Skeletal muscle satellite cell (primary cell): ENCODE results near the gene RBBP5. TPM values are rescaled to one million over a fixed set of nuclear protein-coding genes. Genes with fewer than 3 reads are reported as not detected.
A peak's percentile ranks its signal among the peaks of the same experiment; 100 is the strongest.
"Not testable (repeated sequence)": the region's sequence is repeated elsewhere in the genome, so short reads cannot be mapped to it uniquely, and the experiment has no call there.

Experiments
- H3K27me3 ChIP-seq: 2 replicates; pipeline ENCODE4 v1.7.0; 2013; ENCODE audit warnings: low read length; ENCODE audit not compliant: control insufficient read depth, insufficient read depth
- H3K36me3 ChIP-seq: 2 replicates; pipeline ENCODE4 v1.7.0; 2013; ENCODE audit warnings: mild to moderate bottlenecking, control low read depth, low read length; ENCODE audit not compliant: insufficient read depth
- H3K4me1 ChIP-seq: 2 replicates; pipeline ENCODE4 v1.7.0; 2013; ENCODE audit warnings: low read length; ENCODE audit not compliant: control insufficient read depth, insufficient read depth
- H3K4me2 ChIP-seq: 2 replicates; pipeline ENCODE4 v1.7.0; 2013; ENCODE audit warnings: mild to moderate bottlenecking, low read length
- H3K4me3 ChIP-seq: 2 replicates; pipeline ENCODE4 v1.7.0; 2013; ENCODE audit warnings: low read length
- H3K9ac ChIP-seq: 2 replicates; pipeline ENCODE4 v1.7.0; 2013; ENCODE audit warnings: mild to moderate bottlenecking, low read depth, low read length, moderate library complexity
- H3K9me3 ChIP-seq: replicated peaks from 2 replicates; pipeline ENCODE4 v1.7.0; 2013; ENCODE audit warnings: mild to moderate bottlenecking, control low read depth, low read length
- total RNA-seq: library from RNA; depleted of rRNA; stranded (reverse); fragments of >200 nt; gene quantifications from 2 replicates; pipeline ENCODE4 v1.2.3, GENCODE V29; 2012; rRNA removed

Gene RBBP5, protein sequence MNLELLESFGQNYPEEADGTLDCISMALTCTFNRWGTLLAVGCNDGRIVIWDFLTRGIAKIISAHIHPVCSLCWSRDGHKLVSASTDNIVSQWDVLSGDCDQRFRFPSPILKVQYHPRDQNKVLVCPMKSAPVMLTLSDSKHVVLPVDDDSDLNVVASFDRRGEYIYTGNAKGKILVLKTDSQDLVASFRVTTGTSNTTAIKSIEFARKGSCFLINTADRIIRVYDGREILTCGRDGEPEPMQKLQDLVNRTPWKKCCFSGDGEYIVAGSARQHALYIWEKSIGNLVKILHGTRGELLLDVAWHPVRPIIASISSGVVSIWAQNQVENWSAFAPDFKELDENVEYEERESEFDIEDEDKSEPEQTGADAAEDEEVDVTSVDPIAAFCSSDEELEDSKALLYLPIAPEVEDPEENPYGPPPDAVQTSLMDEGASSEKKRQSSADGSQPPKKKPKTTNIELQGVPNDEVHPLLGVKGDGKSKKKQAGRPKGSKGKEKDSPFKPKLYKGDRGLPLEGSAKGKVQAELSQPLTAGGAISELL
- 15.3 and 17.5 TPM in 2 replicates for total RNA-seq

DNA sequence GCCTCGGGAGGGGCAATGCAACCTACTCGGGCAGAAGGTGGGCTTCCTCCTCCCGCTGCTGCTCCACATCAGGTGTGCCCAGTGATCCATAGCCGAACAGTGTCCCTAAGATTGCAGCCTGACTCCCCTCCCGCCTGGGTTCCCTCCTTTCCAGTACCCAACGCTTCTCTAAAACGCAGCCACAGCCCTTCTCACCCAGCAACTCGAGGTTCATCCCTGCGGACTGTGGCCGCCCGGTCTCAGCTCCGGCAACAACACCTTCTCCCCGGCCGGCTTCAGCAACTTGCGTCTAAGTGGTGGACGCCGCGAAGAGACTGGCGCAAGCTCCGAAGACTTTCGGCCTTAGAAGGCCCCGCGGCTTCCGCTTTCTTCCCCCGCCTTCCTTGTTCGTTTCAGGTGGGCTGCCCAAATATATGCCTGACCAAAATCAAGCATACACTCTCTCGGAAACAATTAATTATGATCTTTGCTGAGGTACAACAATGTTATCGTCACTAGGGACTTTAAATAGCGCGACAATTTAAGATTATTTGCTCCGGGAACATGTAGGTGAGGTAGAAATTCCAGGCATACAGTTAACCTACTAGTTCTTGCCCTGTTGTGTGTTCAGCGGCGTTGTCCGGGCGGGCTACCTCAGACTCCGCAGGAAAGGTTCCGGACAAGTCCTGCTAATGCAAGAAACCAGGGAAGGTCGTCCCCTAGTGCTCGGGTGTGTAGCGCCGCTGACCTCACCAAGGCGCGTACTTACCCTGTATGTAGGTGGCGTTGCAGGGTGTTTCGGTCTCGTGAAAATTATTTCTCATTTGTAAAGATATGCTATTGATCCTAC lies at the start of gene RBBP5:
Gene RBBP5, minus strand, starts transcription at position 319 of the 829 bp plus-strand sequence. Its CDS starts 105 bp downstream, at position 214.
- H3K4me1 ChIP-seq = peaks cover 18% of the 10 kb centered on the region
- H3K9me3 ChIP-seq = no peaks in the 10 kb centered on the region
- peak within 1 kb of the TSS; percentile 81 for H3K4me2 ChIP-seq
- H3K27me3 ChIP-seq = no peaks in the 10 kb centered on the region
- H3K36me3 ChIP-seq = no peaks in the 10 kb centered on the region
- peak within 1 kb of the TSS; percentile 88 for H3K9ac ChIP-seq
- H3K4me3 ChIP-seq = peak within 1 kb of the TSS; percentile 79

DNA sequence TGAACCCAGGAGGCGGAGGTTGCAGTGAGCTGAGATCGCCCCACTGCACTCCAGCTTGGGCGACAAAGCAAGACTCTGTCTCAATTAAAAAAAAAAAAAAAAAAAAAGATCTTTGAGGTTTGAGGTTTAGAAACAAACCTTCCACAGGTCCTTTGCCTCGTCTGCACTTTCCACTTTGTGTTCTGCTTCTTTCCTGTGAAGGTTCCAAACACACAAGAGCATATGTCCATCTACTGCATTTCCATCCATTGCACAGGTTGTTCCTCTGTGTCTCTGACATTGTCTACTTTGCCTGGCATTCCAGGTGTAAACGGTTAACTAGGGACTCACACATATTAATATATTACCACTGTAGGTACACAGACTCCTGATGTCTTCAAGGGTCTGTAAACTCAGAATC lies 49.6 kb upstream of the RBBP5 start:
- Histone ChIP-seq H3K27me3 (no peaks in the 10 kb centered on the region), H3K9me3 (no peaks in the 10 kb centered on the region), H3K4me2 (no peak overlapping the region), H3K4me1 (peaks cover 33% of the 10 kb centered on the region), H3K4me3 (no peak overlapping the region), H3K9ac (no peak overlapping the region), H3K36me3 (peaks cover 6% of the 10 kb centered on the region)

DNA sequence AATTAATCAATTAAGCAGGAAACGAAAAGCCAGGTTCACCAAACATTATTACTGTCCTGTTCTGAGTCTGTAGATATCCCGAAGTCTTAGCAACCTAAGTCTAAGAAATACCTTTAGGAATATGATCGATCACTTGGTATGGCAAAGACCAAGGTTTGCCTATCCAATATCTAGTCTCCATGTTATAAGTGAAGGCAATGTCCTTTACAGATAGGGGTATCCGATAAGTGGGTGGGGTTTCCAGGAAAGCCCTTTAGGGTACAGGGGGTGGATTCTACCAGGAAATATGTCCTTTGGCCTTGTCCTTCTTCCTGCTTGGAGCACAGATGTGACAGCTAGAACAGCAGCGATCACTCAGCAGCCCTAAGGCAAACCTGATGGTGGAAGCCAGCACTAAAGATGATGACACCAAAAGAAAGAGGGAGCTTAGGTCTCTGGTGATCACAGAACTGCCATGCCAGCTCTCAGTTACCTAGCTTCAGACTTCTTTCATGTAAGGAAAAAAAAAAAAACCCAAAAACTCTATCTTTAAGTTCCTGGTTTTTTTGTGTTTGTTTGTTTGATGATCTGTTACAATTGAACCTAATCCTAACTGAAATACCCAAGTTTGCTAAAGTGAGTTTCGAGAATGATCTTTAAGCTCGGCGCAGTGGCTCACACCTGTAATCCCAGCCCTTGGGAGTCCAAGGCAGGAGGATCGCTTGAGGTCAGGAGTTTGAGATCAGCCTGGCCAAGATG lies 48.9 kb upstream of the RBBP5 start:
- Histone ChIP-seq H3K4me3 (no peak overlapping the region), H3K27me3 (no peaks in the 10 kb centered on the region), H3K4me1 (peaks cover 27% of the 10 kb centered on the region), H3K36me3 (peaks cover 6% of the 10 kb centered on the region), H3K9ac (no peak overlapping the region), H3K4me2 (no peak overlapping the region), H3K9me3 (no peaks in the 10 kb centered on the region)

DNA sequence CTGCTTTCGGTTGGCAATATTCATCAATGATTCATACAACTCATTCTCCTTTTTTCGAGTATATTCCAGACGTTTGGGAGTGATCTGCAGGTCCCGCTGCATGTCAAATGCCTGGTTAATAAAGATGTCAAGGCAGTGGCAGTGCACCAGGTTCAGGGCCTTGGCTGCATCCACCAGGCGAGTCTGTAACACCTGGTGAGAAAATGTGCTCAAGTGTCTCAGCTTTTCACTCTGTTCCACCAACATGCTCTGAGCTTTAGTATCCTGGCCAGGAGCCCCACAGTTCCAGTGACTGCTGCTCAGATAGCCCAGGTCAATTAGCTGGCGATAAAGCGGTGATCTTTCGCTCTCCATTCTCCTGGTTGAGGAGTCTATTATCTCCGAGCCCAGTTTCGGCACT lies 47.5 kb upstream of the RBBP5 start:
- H3K4me1 ChIP-seq = peaks cover 19% of the 10 kb centered on the region
- H3K9me3 ChIP-seq = no peaks in the 10 kb centered on the region
- H3K36me3 ChIP-seq = peaks cover 6% of the 10 kb centered on the region
- no peak overlapping the region for H3K4me2 ChIP-seq
- H3K27me3 ChIP-seq = no peaks in the 10 kb centered on the region
- no peak overlapping the region for H3K4me3 ChIP-seq
- no peak overlapping the region for H3K9ac ChIP-seq

DNA sequence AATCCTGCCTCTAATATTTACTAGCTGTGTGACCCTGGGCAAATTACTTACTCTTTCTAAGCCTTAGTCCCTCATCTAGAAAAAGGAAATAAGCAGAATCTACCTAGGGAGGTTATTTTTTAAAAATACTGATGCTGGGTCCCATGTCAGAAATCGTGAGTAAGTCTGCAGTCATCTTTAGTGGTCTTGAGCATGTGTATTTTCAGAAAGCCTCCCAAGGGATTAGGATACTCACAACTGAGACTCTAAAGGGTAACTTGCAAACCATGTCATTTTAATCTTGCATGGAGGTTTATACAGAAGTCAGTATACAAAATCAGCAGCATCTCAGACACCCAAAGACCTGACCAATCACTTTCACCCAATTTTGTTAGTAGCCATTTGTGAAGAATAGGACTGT lies 46.5 kb upstream of the RBBP5 start:
- Histone ChIP-seq H3K4me2 (no peak overlapping the region), H3K27me3 (no peaks in the 10 kb centered on the region), H3K9ac (no peak overlapping the region), H3K9me3 (no peaks in the 10 kb centered on the region), H3K36me3 (peaks cover 15% of the 10 kb centered on the region), H3K4me1 (peaks cover 15% of the 10 kb centered on the region), H3K4me3 (no peak overlapping the region)

DNA sequence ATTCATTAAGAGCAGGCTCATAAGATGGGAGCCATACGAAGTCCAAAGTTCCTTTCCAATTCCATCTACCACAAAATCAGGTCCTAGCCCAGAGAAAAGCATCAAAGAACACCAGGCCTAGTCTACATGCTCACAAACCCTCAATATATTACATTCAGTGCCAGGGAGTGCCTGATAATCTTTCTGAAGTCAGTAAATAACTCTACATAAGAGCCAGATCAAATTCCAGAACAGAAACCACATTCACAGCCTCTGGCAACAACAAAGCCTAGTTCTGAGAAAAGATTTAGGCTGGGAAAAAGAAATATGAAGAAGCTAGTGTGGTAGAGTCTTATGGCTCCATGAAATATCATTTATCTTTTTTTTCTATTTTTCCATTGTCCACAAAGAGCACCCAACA lies 40.5 kb upstream of the RBBP5 start:
- Histone ChIP-seq H3K27me3 (no peaks in the 10 kb centered on the region), H3K4me2 (no peak overlapping the region), H3K36me3 (peaks cover 51% of the 10 kb centered on the region), H3K4me3 (no peak overlapping the region), H3K9me3 (no peaks in the 10 kb centered on the region), H3K4me1 (no peaks in the 10 kb centered on the region), H3K9ac (no peak overlapping the region)

DNA sequence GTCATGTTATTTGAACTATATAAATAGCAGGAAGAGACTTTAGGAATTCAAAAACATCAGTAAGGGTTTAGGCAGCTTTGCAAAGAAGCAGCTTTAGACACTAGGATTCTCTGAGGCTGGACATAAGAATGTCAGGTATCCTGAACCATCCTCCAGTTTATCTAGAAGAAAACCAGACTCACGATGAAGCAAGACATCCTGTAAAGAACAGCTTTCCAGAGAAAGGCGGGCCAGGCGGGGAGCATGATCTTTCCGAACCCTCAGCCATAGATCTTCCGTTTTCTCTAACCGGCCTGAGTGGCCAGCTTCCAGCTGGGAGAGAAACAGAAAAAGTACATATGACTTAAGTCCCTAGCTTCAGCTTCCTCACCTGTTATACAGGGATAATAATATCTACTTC lies 39.3 kb upstream of the RBBP5 start:
- H3K4me2 ChIP-seq = no peak overlapping the region
- H3K9ac ChIP-seq = no peak overlapping the region
- peaks cover 58% of the 10 kb centered on the region for H3K36me3 ChIP-seq
- no peak overlapping the region for H3K4me3 ChIP-seq
- H3K4me1 ChIP-seq = no peaks in the 10 kb centered on the region
- H3K9me3 ChIP-seq = no peaks in the 10 kb centered on the region
- H3K27me3 ChIP-seq = no peaks in the 10 kb centered on the region

DNA sequence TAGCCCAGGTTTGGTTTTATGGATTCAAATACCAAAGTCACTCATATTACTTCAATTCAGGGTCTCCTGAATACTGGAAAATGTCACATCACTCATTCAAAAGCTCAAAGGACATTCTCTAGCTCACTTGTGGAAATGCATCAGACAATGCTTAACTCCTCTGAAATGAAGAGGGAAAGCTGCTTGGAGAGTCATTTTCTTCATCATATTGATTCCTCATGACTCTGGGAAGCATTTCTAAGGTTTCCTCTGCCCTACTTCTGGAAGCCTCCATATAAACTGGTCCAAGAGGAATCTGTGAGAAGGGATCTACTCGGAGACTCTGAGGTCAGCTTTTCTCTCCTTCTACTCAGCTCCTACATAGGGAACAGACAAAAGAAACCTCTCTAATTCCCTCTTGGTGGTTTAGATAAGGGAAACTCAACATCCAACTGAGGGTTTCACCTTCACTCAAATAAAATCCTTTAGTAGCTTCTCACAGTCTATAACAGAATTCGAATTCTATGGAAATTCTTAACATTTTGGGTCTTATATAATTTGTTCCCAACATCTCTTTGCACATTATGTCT lies 36.4 kb upstream of the RBBP5 start:
- Histone ChIP-seq H3K4me1 (no peaks in the 10 kb centered on the region), H3K36me3 (peaks cover 59% of the 10 kb centered on the region)

DNA sequence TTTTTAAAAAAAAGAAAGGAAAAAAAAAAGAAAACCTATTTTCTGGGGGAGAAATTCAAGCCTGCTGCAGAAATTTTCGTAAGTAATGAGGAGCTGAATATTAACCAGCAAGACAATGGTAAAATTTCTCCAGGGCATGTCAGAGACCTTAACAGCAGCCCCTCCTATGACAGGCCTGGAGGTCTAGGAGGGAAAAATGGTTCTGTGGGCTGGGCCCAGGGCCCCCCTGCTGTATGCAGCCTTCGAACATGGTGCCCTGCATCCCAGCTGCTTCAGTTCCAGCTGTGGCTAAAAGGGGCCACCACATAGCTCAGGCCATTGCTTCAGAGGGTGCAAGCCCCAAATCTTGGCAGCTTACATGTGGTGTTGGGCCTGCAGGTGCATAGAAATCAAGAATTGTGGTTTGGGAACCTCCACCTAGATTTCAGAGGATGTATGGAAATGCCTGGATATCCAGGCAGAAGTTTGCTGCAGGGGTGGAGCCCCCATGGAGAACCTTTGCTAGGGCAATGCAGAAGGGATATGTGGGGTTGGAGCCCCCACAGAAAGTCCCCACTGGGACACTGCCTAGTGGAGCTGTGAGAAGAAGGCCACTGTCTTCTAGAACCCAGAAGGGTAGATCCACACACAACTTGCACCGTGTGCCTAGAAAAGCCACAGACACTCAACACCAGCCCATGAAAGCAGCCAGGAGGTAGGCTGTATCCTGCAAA lies 34.0 kb upstream of the RBBP5 start:
- H3K4me3 ChIP-seq, H3K4me2 ChIP-seq, H3K9me3 ChIP-seq, H3K4me1 ChIP-seq, H3K27me3 ChIP-seq, H3K9ac ChIP-seq: not testable (repeated sequence)
- peaks cover 42% of the 10 kb centered on the region for H3K36me3 ChIP-seq

More for the DNA sequence above, 36.4 kb upstream of the RBBP5 start:
- Histone ChIP-seq H3K9ac (no peak overlapping the region), H3K4me3 (no peak overlapping the region), H3K27me3 (no peaks in the 10 kb centered on the region), H3K4me2 (no peak overlapping the region), H3K9me3 (no peaks in the 10 kb centered on the region)

DNA sequence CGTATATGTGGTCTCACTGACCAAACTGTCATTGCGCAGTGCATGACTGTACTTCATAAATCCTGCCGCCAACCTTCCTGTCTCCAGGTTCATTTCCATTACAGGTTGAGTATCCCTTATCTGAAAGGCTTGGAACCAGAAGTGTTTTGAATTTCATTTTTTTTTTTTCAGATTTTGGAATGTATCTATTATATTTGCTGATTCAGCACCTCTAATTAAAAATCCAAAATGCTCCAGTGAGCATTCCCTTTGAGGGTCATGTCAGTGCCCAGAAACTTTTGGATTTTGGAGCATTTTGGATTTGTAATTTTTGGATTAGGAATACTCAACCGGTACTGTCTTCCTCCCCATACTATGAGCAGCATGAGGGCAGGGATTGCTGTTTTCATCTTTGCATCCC lies 30.7 kb upstream of the RBBP5 start:
- Histone ChIP-seq H3K9ac (no peak overlapping the region), H3K27me3 (no peaks in the 10 kb centered on the region), H3K4me3 (no peak overlapping the region), H3K4me2 (no peak overlapping the region), H3K9me3 (no peaks in the 10 kb centered on the region), H3K4me1 (peaks cover 2% of the 10 kb centered on the region), H3K36me3 (peaks cover 29% of the 10 kb centered on the region)
